Gastrocnemius medialis (tissue), 4 donors: ENCODE results near the gene PLCB1. TPM values are rescaled to one million over a fixed set of nuclear protein-coding genes. Genes with fewer than 3 reads are reported as not detected.

Source experiments
- ATAC-seq, 2 donors: fragments of 150-250 bp; one replicate each; pipeline ENCODE4 v1.9.1; 2016
- DNase-seq, 2 donors: peaks; one replicate each; pipeline ENCODE4 v3.0.0-alpha.2; 2019
- H3K27ac ChIP-seq, 4 donors: fragments of 200-600 bp; sonication (generic); 1 replicate in 1 of 4; 2 replicates in 3 of 4; pipeline ENCODE4 v1.5.1; 2016 to 2018; ENCODE audit warnings: mild to moderate bottlenecking in 2 of 4, moderate library complexity in 1 of 4
- H3K27me3 ChIP-seq, 3 donors: fragments of 200-600 bp; sonication (generic) in 2 of 3; 1 replicate in 1 of 3; 2 replicates in 2 of 3; pipeline versions ENCODE4 v1.5.1 to v1.6.0; 2016 to 2019; ENCODE audit warnings: mild to moderate bottlenecking in 1 of 3, moderate library complexity in 1 of 3
- H3K36me3 ChIP-seq, 2 donors: fragments of 200-600 bp; sonication (generic) in 1 of 2; one replicate each; pipeline ENCODE4 v1.5.1; 2017 to 2018
- H3K4me1 ChIP-seq, 2 donors: fragments of 200-600 bp; sonication (generic) in 1 of 2; one replicate each; pipeline ENCODE4 v1.5.1; 2016 to 2017; ENCODE audit warnings: mild to moderate bottlenecking in 2 of 2
- H3K4me3 ChIP-seq, 4 donors: fragments of 200-600 bp; sonication (generic) in 3 of 4; 1 replicate in 1 of 4; 2 replicates in 3 of 4; pipeline ENCODE4 v1.5.1; 2016 to 2019; ENCODE audit warnings: mild to moderate bottlenecking in 2 of 4
- H3K9me3 ChIP-seq, 3 donors: fragments of 200-600 bp; sonication (generic) in 2 of 3; 1 replicate in 1 of 3; 2 replicates in 2 of 3; pipeline ENCODE4 v1.5.1; 2016 to 2019
- POLR2A ChIP-seq, 2 donors: fragments of 450-650 bp; IDR thresholded peaks; one replicate each; pipeline ENCODE4 v1.6.1; 2017; ENCODE audit warnings: antibody characterized with exemption in 2 of 2, mild to moderate bottlenecking in 2 of 2, moderate library complexity in 2 of 2
- in situ Hi-C, 4 donors: fragments of 200-750 bp; cut with MboI; loops; one replicate each; pipeline versions ENCODE4 v1.15.0 to v1.8.0; 2017; ENCODE audit warnings: low sequenced_read_pairs in 4 of 4
- intact Hi-C: fragments of 100-400 bp; cut with DNase I; formaldehyde crosslinking; loops from one replicate; pipeline ENCODE4 v1.15.1; 2023; ENCODE audit warnings: low total_unique reads
- total RNA-seq, 4 donors: library from RNA; depleted of rRNA; stranded (reverse); fragments of >200 nt; gene quantifications; one replicate each; pipeline versions ENCODE4 v1.1.0 to v1.2.3, GENCODE V29; 2016
- TF ChIP-seq, protein P1 (sequence below), 5 experiments: fragments of 450-650 bp in 3 of 5; fragments of 200-600 bp in 2 of 5; sonication (generic) in 2 of 5; IDR thresholded peaks in 4 of 5; conservative IDR thresholded peaks in 1 of 5; 1 replicate in 4 of 5; 2 replicates in 1 of 5; pipeline ENCODE4 v1.5.1; 2016 to 2019; ENCODE audit warnings: antibody characterized with exemption in 5 of 5, mild to moderate bottlenecking in 3 of 5, moderate library complexity in 3 of 5

The PLCB1 gene
- total RNA-seq, 4 donors from 2014 or later: 4.1 to 10.0 (median 7.6) TPM

DNA sequence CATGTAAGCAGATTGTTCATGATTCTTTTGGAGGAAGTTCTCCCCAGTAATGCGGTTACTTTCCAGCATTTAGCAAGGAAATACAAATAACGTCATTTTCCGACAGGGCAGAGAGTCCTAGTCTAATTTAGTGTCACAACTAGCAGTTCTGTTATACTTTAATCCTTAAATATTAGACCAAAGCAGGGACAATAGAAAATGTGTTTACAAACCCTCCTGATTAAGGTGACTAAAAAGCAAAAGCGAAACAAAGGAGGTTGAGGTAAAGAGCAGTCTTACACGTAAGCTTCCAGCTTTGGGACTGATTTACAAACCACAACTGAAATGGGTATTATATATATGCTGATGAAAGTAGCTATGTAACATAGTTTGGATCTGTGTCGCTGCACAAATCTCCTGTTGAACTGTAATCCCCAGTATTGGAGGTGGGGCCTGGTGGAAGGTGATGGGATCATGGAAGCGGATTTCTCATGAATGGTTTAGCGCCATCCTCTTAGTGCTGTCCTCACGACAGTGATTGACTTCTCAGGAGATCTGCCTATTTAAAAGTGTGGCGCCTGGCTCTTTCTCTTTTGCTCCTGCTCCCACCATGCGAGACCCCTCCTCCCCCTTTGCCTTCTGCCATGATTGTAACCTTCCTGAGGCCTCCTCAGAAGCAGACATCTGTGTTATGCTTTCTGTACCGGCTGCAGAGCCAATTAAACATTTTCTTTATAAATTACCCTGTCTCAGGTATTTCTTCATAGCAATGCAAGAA lies 81.9 kb downstream of the PLCB1 start:
- Histone ChIP-seq H3K36me3 (no peaks in the 10 kb centered on the region), H3K4me3 (peak overlapping the region in 2 of 4 donors; percentile 18 to 22), H3K27ac (peak overlapping the region in 3 of 4 donors; percentile 52 to 64 (median 54)), H3K9me3 (no peaks in the 10 kb centered on the region), H3K27me3 (no peaks in the 10 kb centered on the region), H3K4me1 (peaks cover 0 to 18% of the 10 kb centered on the region in 2 donors)
- intact Hi-C loops: no loop called here
- ATAC-seq (peak in 1 of 2 donors; percentile 47), DNase-seq (no peak)
- in situ Hi-C loops: no loop called here
- TF ChIP-seq, protein P1, sequence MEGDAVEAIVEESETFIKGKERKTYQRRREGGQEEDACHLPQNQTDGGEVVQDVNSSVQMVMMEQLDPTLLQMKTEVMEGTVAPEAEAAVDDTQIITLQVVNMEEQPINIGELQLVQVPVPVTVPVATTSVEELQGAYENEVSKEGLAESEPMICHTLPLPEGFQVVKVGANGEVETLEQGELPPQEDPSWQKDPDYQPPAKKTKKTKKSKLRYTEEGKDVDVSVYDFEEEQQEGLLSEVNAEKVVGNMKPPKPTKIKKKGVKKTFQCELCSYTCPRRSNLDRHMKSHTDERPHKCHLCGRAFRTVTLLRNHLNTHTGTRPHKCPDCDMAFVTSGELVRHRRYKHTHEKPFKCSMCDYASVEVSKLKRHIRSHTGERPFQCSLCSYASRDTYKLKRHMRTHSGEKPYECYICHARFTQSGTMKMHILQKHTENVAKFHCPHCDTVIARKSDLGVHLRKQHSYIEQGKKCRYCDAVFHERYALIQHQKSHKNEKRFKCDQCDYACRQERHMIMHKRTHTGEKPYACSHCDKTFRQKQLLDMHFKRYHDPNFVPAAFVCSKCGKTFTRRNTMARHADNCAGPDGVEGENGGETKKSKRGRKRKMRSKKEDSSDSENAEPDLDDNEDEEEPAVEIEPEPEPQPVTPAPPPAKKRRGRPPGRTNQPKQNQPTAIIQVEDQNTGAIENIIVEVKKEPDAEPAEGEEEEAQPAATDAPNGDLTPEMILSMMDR (IDR thresholded peaks at IDR 0.05 in 4 of 5, conservative IDR thresholded peaks at IDR 0.05 in 1 of 5): no peak
- no peak for TF ChIP-seq POLR2A (IDR thresholded peaks at IDR 0.05)

DNA sequence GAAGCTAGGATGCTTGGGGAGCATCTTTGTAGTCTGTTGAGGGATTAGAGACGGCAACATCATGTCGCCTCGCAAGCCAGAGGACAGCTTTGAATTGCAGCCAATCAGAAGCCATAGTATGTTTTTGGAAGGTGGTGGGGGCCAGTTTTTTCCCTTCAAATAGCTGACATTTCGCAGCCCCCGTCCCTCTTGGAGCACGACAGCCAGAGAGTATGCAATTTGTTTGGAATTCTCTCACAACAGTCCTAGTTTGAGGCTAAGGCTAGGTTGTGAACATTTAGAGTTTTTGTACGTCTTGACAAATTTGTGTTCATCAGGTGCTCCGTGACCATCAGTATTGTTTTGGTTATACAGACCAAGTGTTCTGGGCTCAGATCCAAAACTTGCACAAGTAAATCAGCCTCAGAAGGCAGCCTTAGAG lies 83.3 kb downstream of the PLCB1 start:
- no peaks in the 10 kb centered on the region for H3K36me3 ChIP-seq
- no peak overlapping the region for H3K4me3 ChIP-seq
- intact Hi-C loops (no loop called here), in situ Hi-C loops (no loop called here)
- H3K9me3 ChIP-seq: no peaks in the 10 kb centered on the region
- no peaks in the 10 kb centered on the region for H3K27me3 ChIP-seq
- ATAC-seq (no peak), DNase-seq (no peak)
- H3K27ac ChIP-seq: no peak overlapping the region
- peaks cover 0 to 16% of the 10 kb centered on the region in 2 donors for H3K4me1 ChIP-seq
- TF ChIP-seq, protein P1 (IDR thresholded peaks at IDR 0.05 in 4 of 5, conservative IDR thresholded peaks at IDR 0.05 in 1 of 5): no peak
- no peak for TF ChIP-seq POLR2A (IDR thresholded peaks at IDR 0.05)

DNA sequence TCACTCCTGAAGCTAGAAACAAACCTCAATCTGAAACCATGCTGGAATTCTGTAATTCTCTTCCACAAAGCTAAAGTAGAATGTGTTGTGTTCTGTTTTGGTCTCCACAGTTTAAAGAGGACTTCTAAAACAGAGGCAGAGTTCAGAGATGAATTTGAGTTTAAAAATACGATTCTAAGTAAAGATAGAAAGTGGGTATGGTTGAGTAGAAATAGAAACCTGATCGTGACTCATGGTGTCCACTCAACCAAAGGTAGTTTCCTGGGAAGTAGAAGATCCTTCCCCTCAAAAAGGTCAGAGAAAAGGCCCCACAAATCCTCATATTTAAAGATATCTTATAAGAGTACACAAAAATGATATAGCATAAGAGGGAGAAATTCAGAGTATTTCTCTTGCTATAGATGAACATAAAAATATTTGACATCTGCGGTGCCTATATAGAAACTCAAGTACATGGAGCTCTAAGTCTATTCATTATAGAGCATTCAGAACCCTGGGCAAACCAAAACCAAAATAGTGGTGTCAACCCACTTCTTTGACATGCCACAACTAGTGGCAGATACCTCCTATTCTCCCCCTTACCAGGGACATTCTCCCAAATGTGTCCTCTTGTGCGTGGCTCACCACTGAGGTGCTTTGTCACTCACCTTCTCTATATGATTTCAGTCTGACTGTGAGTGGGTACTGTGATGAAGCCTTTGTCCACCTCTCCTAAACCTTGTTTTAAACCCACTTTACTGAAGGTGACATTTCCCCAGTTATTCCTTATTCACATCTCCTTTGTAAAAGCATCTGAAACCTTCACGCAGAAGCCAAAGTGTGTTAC lies 84.5 kb downstream of the PLCB1 start:
- Histone ChIP-seq H3K4me1 (peaks cover 0 to 23% of the 10 kb centered on the region in 2 donors), H3K27ac (no peak overlapping the region), H3K4me3 (no peak overlapping the region), H3K27me3 (no peaks in the 10 kb centered on the region), H3K9me3 (no peaks in the 10 kb centered on the region), H3K36me3 (no peaks in the 10 kb centered on the region)
- DNase-seq: no peak
- no peak for ATAC-seq
- in situ Hi-C loops: no loop called here
- intact Hi-C loops: no loop called here
- no peak for TF ChIP-seq POLR2A (IDR thresholded peaks at IDR 0.05)
- TF ChIP-seq, protein P1 (IDR thresholded peaks at IDR 0.05 in 4 of 5, conservative IDR thresholded peaks at IDR 0.05 in 1 of 5): no peak

DNA sequence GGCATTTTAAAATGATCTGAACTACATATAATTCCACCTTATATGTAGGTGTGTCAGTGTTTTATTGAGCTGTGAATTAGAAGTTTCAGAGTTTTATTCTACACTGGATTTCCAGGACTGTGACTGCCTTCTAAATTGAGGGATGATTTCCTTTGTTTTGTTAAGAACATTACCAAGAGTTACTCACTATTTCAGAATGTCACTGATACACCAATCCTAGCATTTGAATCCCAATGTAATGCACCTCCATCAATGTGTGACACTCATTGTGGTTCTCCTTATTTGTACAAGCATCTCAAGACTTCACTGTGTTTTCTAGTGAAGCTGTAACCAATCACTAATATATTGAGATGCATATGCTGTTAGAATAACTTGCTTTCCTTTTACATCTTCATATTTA lies 86.8 kb downstream of the PLCB1 start:
- DNase-seq (no peak), ATAC-seq (no peak)
- Histone ChIP-seq H3K9me3 (no peaks in the 10 kb centered on the region), H3K36me3 (no peaks in the 10 kb centered on the region), H3K27me3 (no peaks in the 10 kb centered on the region), H3K27ac (no peak overlapping the region), H3K4me3 (no peak overlapping the region), H3K4me1 (peaks cover 0 to 31% of the 10 kb centered on the region in 2 donors)
- in situ Hi-C loops: no loop called here
- no peak for TF ChIP-seq POLR2A (IDR thresholded peaks at IDR 0.05)
- TF ChIP-seq, protein P1 (IDR thresholded peaks at IDR 0.05 in 4 of 5, conservative IDR thresholded peaks at IDR 0.05 in 1 of 5): no peak
- intact Hi-C loops: no loop called here
